ENCODE measurements around the gene CATSPERB. TPM values are rescaled to one million over a fixed set of nuclear protein-coding genes. Genes with fewer than 3 reads are reported as not detected.

The CATSPERB gene
- total and polyA plus RNA-seq, 10 of the 15 experiments (the other 5 are each of a cell fraction or from before 2014, with no cell fraction given) = not detected

- Histone ChIP-seq H3K27me3 (replicated peaks in 1 of 2; ENCODE audit: control insufficient read depth in 2 of 2, insufficient read depth in 2 of 2, low read length in 1 of 2) (no peaks in the 10 kb centered on the region; a peak in 1 of 4 replicates), H2AFZ (ENCODE audit: control insufficient read depth, low read depth, low read length) (no peak overlapping the region), H3K4me3 (no peak overlapping the region), H3K79me2 (ENCODE audit: control insufficient read depth, insufficient read depth, low read length) (no peaks in the 10 kb centered on the region), H3K9ac (ENCODE audit: control insufficient read depth, insufficient read depth, low read length) (no peak overlapping the region), H3K36me3 (ENCODE audit: control insufficient read depth in 2 of 2, insufficient read depth in 2 of 2, low read length in 1 of 2) (no peaks in the 10 kb centered on the region), H3K27ac (ENCODE audit: control insufficient read depth, insufficient read depth) (no peak overlapping the region), H3K4me2 (ENCODE audit: control insufficient read depth, insufficient read depth) (no peak overlapping the region), H3K4me1 (ENCODE audit: control insufficient read depth, insufficient read depth, low read length) (no peaks in the 10 kb centered on the region), H4K20me1 (ENCODE audit: control insufficient read depth, insufficient read depth) (no peaks in the 10 kb centered on the region), H3K9me3 (replicated peaks; ENCODE audit: control insufficient read depth, insufficient read depth, low read length) (no peaks in the 10 kb centered on the region; the same call in 2 of the 3 replicates)
- no peak for TF ChIP-seq RBBP5 (conservative IDR thresholded peaks at IDR 0.05)
- TF ChIP-seq BMI1 (IDR thresholded peaks at IDR 0.05; ENCODE audit: borderline replicate concordance) = no peak
- TF ChIP-seq ZNF687 (IDR thresholded peaks at IDR 0.05) = no peak
- TF ChIP-seq RELA (IDR thresholded peaks at IDR 0.05; ENCODE audit: borderline replicate concordance, partially characterized antibody) = no peak
- no peak for TF ChIP-seq ASH2L (IDR thresholded peaks at IDR 0.05; ENCODE audit: borderline replicate concordance, low read depth)
- no peak for TF ChIP-seq ZBTB11 (CRISPR knock-in tag; IDR thresholded peaks at IDR 0.05)
- intact Hi-C loops (cut with micrococcal nuclease; ENCODE audit: unreplicated experiment) = no loop called here
- 41% methylated on average over 8 of the region's 8 CpGs for WGBS (ENCODE audit: insufficient coverage, insufficient replicate concordance, low lambda C conversion rate, missing lambda C conversion rate)
- BruUV-seq (replicated peaks) = no TSS peak
- ChIA-PET POLR2A (no interaction called here), CTCF (no interaction called here), RAD21 (ENCODE audit: unreplicated experiment) (no interaction called here), SMC1A (ENCODE audit: uncharacterized antibody, unreplicated experiment) (interaction anchor here (0.9 kb wide), 1 partner anchor 45 kb away, joined by 3 read pairs; no protein-coding TSS in a partner anchor)
- FAIRE-seq (no peak), ATAC-seq (no peak), DNase-seq (ENCODE audit: low read depth, low spot score) (no peak)
- in situ Hi-C loops (cut with MboI) = no loop called here
Observed at GRCh38 chr14:91580876-91581577, 150.9 kb downstream of the CATSPERB start.

All from GM12878 (cell line).